ENCODE results near the gene B3GNT2. TPM values are rescaled to one million over a fixed set of nuclear protein-coding genes. Genes with fewer than 3 reads are reported as not detected.

B3GNT2 gene
- total RNA-seq, 1 experiment from 2014 or later, result 14.1 TPM

DNA sequence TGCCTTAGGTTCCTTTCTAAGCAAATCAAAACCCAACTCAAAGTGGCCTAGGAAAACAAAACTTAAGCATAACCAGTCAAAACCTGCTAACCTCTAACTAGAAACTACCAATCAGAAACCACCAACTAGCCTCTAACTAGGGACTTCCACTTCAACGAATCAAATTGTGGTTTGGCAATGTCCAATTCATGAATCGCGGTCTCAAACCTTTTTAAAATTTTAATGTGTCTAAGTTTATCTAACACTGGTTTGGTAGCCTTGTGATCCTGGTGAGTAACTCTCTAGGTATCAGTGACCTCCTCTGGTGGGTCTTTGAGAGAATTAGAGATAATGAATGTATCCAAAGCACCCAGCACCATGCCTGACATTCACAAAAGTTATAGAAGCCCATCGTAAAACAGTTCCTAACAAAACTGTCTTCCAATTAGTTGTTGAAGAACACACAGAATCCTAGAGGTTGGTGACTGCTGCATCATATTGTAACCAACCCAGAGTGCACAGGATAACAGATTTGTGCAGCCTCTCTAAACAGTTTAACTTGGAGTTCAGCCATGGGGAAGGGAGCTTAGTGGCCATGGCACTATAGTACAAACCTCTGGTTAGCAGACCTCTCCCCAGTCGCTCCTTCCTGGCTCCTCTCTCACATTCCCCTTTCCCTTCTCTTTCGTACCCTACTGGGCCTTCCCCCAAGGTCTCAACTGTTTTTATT, 45.2 kb upstream of the B3GNT2 start:
- no peaks in the 10 kb centered on the region for H3K9me3 ChIP-seq (ENCODE audit: control insufficient read depth, insufficient read depth, low read depth, low read length)
- TF ChIP-seq POLR2AphosphoS5 (IDR thresholded peaks at IDR 0.05; ENCODE audit: low read depth, low read length) (no peak), TCF7L2 (IDR thresholded peaks at IDR 0.05; ENCODE audit: low read depth, low read length) (no peak), SIN3A (IDR thresholded peaks at IDR 0.05; ENCODE audit: borderline replicate concordance, insufficient read depth, low read depth, low read length) (no peak)
- TF ChIP-seq, protein P1, sequence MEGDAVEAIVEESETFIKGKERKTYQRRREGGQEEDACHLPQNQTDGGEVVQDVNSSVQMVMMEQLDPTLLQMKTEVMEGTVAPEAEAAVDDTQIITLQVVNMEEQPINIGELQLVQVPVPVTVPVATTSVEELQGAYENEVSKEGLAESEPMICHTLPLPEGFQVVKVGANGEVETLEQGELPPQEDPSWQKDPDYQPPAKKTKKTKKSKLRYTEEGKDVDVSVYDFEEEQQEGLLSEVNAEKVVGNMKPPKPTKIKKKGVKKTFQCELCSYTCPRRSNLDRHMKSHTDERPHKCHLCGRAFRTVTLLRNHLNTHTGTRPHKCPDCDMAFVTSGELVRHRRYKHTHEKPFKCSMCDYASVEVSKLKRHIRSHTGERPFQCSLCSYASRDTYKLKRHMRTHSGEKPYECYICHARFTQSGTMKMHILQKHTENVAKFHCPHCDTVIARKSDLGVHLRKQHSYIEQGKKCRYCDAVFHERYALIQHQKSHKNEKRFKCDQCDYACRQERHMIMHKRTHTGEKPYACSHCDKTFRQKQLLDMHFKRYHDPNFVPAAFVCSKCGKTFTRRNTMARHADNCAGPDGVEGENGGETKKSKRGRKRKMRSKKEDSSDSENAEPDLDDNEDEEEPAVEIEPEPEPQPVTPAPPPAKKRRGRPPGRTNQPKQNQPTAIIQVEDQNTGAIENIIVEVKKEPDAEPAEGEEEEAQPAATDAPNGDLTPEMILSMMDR (IDR thresholded peaks at IDR 0.05), result no peak
- TF ChIP-seq, protein P2, sequence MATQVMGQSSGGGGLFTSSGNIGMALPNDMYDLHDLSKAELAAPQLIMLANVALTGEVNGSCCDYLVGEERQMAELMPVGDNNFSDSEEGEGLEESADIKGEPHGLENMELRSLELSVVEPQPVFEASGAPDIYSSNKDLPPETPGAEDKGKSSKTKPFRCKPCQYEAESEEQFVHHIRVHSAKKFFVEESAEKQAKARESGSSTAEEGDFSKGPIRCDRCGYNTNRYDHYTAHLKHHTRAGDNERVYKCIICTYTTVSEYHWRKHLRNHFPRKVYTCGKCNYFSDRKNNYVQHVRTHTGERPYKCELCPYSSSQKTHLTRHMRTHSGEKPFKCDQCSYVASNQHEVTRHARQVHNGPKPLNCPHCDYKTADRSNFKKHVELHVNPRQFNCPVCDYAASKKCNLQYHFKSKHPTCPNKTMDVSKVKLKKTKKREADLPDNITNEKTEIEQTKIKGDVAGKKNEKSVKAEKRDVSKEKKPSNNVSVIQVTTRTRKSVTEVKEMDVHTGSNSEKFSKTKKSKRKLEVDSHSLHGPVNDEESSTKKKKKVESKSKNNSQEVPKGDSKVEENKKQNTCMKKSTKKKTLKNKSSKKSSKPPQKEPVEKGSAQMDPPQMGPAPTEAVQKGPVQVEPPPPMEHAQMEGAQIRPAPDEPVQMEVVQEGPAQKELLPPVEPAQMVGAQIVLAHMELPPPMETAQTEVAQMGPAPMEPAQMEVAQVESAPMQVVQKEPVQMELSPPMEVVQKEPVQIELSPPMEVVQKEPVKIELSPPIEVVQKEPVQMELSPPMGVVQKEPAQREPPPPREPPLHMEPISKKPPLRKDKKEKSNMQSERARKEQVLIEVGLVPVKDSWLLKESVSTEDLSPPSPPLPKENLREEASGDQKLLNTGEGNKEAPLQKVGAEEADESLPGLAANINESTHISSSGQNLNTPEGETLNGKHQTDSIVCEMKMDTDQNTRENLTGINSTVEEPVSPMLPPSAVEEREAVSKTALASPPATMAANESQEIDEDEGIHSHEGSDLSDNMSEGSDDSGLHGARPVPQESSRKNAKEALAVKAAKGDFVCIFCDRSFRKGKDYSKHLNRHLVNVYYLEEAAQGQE (IDR thresholded peaks at IDR 0.05; ENCODE audit: insufficient read depth in 1 of 2, low read depth in 2 of 2, low read length in 1 of 2), result no peak
- intact Hi-C loops (cut with micrococcal nuclease; ENCODE audit: unreplicated experiment) (no loop called here), in situ Hi-C loops (cut with HindIII; ENCODE audit: low pct_unique_long_range_greater_than_20kb, low sequenced_read_pairs) (no loop called here)
- ChIA-PET CTCF (no interaction called here), POLR2A (no interaction called here)
- H3K4me1 ChIP-seq (ENCODE audit: control insufficient read depth, insufficient read depth, low read length), result no peaks in the 10 kb centered on the region
- DNase-seq (ENCODE audit: low read depth, low spot score) (no peak), ATAC-seq (no peak)
- BruUV-seq (replicated peaks), result no TSS peak
- H3K4me3 ChIP-seq (ENCODE audit: low read depth in 2 of 2, low read length in 2 of 2), result no peak overlapping the region
- H3K27ac ChIP-seq (ENCODE audit: low read length), result no peak overlapping the region
- H3K36me3 ChIP-seq (ENCODE audit: control insufficient read depth, insufficient read depth, low read length), result no peaks in the 10 kb centered on the region
- H3K27me3 ChIP-seq (ENCODE audit: control insufficient read depth, insufficient read depth, low read length), result no peaks in the 10 kb centered on the region

DNA sequence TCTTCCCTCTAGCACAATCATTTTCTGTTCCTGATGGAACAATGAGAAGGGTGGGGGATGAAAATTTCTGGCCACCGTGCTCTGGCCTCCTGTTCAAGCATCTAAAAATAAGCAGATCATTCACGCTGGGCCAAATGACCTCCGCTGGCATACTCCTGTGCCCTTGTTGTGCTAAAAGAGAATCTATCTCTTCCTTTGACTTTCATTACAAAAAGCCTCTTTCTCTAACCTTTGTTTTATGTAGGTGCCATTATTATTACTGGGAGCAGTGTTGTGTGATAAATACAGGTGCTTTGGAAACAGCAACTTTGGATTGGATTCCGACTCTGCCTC, 44.6 kb upstream of the B3GNT2 start:
- TF ChIP-seq, protein P1 (IDR thresholded peaks at IDR 0.05), result no peak
- TF ChIP-seq, protein P2 (IDR thresholded peaks at IDR 0.05; ENCODE audit: insufficient read depth in 1 of 2, low read depth in 2 of 2, low read length in 1 of 2), result no peak
- TF ChIP-seq SIN3A (IDR thresholded peaks at IDR 0.05; ENCODE audit: borderline replicate concordance, insufficient read depth, low read depth, low read length), result no peak
- no peak for TF ChIP-seq TCF7L2 (IDR thresholded peaks at IDR 0.05; ENCODE audit: low read depth, low read length)
- no peak for TF ChIP-seq POLR2AphosphoS5 (IDR thresholded peaks at IDR 0.05; ENCODE audit: low read depth, low read length)
- in situ Hi-C loops (cut with HindIII; ENCODE audit: low pct_unique_long_range_greater_than_20kb, low sequenced_read_pairs) (no loop called here), intact Hi-C loops (cut with micrococcal nuclease; ENCODE audit: unreplicated experiment) (no loop called here)
- Histone ChIP-seq H3K4me1 (ENCODE audit: control insufficient read depth, insufficient read depth, low read length) (no peaks in the 10 kb centered on the region), H3K9me3 (ENCODE audit: control insufficient read depth, insufficient read depth, low read depth, low read length) (no peaks in the 10 kb centered on the region), H3K27me3 (ENCODE audit: control insufficient read depth, insufficient read depth, low read length) (no peaks in the 10 kb centered on the region), H3K4me3 (ENCODE audit: low read depth in 2 of 2, low read length in 2 of 2) (no peak overlapping the region), H3K36me3 (ENCODE audit: control insufficient read depth, insufficient read depth, low read length) (no peaks in the 10 kb centered on the region), H3K27ac (ENCODE audit: low read length) (no peak overlapping the region)
- ChIA-PET CTCF (no interaction called here), POLR2A (no interaction called here)
- ATAC-seq (no peak), DNase-seq (ENCODE audit: low read depth, low spot score) (no peak)
- no TSS peak for BruUV-seq (replicated peaks)
